Lower lobe of right lung (tissue), 2 donors: Measurements from ENCODE around the gene NBL1. TPM values are rescaled to one million over a fixed set of nuclear protein-coding genes. Genes with fewer than 3 reads are reported as not detected.

Source experiments
- ATAC-seq, 2 donors: fragments of 200-7000 bp; cut with Tn5 transposase; one replicate each; pipeline ENCODE4 v1.9.1; 2020 to 2022; ENCODE audit warnings: mild to moderate bottlenecking in 2 of 2, moderate library complexity in 2 of 2
- DNase-seq: peaks from one replicate; pipeline ENCODE4 v3.0.0-alpha.2; 2020
- H3K27ac ChIP-seq: fragments of 200-600 bp; one replicate; pipeline ENCODE4 v1.8.0; 2022
- H3K27me3 ChIP-seq: fragments of 200-600 bp; one replicate; pipeline ENCODE4 v1.8.0; 2022; ENCODE audit warnings: low read depth
- H3K36me3 ChIP-seq: fragments of 200-600 bp; one replicate; pipeline ENCODE4 v1.8.0; 2022; ENCODE audit warnings: mild to moderate bottlenecking
- H3K4me1 ChIP-seq: fragments of 200-600 bp; one replicate; pipeline ENCODE4 v1.8.0; 2022
- H3K4me3 ChIP-seq: fragments of 200-600 bp; one replicate; pipeline ENCODE4 v1.8.0; 2022; ENCODE audit warnings: mild to moderate bottlenecking
- H3K9me3 ChIP-seq: fragments of 200-600 bp; one replicate; pipeline ENCODE4 v1.8.0; 2022
- CTCF ChIP-seq: fragments of 200-600 bp; IDR thresholded peaks from one replicate; pipeline ENCODE4 v1.8.0; 2022; ENCODE audit warnings: antibody characterized with exemption, mild to moderate bottlenecking
- intact Hi-C: fragments of 100-400 bp; cut with DNase I; formaldehyde crosslinking; loops from one replicate; pipeline ENCODE4 v1.11.0; 2022
- total RNA-seq: library from RNA; stranded (reverse); fragmentation: NEBNext Ultra II Directional; extraction: Animal tissue kit (Norgen Biotek cat#: 25700); gene quantifications from one replicate; pipeline ENCODE4 v1.2.1, GENCODE V29; 2021
- donor health status: DM: no; HTN: yes; CAD: no; lungs with severe emphysema.

Gene NBL1
- total RNA-seq, 1 donor from 2014 or later = 126 TPM

GRCh38 chr1:19644681-19645410 lies 735 bp downstream of the NBL1 start:
- H3K36me3 ChIP-seq = no peaks in the 10 kb centered on the region
- peak overlapping the region; percentile 67 for H3K4me3 ChIP-seq
- intact Hi-C loops = no loop called here
- ATAC-seq (peak; percentile 11 to 40), DNase-seq (no peak)
- peaks cover 37% of the 10 kb centered on the region for H3K4me1 ChIP-seq
- peaks cover 32% of the 10 kb centered on the region for H3K27me3 ChIP-seq
- no peak for TF ChIP-seq CTCF
- H3K27ac ChIP-seq = peak overlapping the region; percentile 87
- no peaks in the 10 kb centered on the region for H3K9me3 ChIP-seq

- no peaks in the 10 kb centered on the region for H3K9me3 ChIP-seq
- intact Hi-C loops = no loop called here
- H3K36me3 ChIP-seq = no peaks in the 10 kb centered on the region
- no peak for TF ChIP-seq CTCF
- H3K4me1 ChIP-seq = peaks cover 38% of the 10 kb centered on the region
- H3K27me3 ChIP-seq = peaks cover 32% of the 10 kb centered on the region
- ATAC-seq (peak in 1 of 2 donors; percentile 1), DNase-seq (no peak)
- H3K27ac ChIP-seq = peak overlapping the region; percentile 87
- H3K4me3 ChIP-seq = peak overlapping the region; percentile 67
These were observed 1.5 kb downstream of the NBL1 start for GRCh38 chr1:19645411-19646251.

GRCh38 chr1:19646377-19647319 lies 2.5 kb downstream of the NBL1 start:
- Histone ChIP-seq H3K27me3 (peaks cover 32% of the 10 kb centered on the region), H3K4me3 (peak overlapping the region; percentile 67), H3K9me3 (no peaks in the 10 kb centered on the region), H3K27ac (peak overlapping the region; percentile 87), H3K36me3 (no peaks in the 10 kb centered on the region), H3K4me1 (peaks cover 44% of the 10 kb centered on the region)
- intact Hi-C loops = no loop called here
- ATAC-seq (peak; percentile 6 to 9), DNase-seq (no peak)
- TF ChIP-seq CTCF = no peak

- no peak for ATAC-seq
- Histone ChIP-seq H3K4me1 (peaks cover 53% of the 10 kb centered on the region), H3K4me3 (peak overlapping the region; percentile 67), H3K9me3 (no peaks in the 10 kb centered on the region), H3K27ac (peak overlapping the region; percentile 62), H3K36me3 (no peaks in the 10 kb centered on the region), H3K27me3 (peaks cover 27% of the 10 kb centered on the region)
- DNase-seq = no peak
- intact Hi-C loops = no loop called here
- no peak for TF ChIP-seq CTCF
These were observed 3.5 kb downstream of the NBL1 start for GRCh38 chr1:19647643-19648042.

GRCh38 chr1:19648239-19648638 lies 4.1 kb downstream of the NBL1 start:
- Histone ChIP-seq H3K27me3 (peaks cover 21% of the 10 kb centered on the region), H3K27ac (peak overlapping the region; percentile 62), H3K4me1 (peaks cover 48% of the 10 kb centered on the region), H3K4me3 (peak overlapping the region; percentile 33), H3K9me3 (no peaks in the 10 kb centered on the region), H3K36me3 (no peaks in the 10 kb centered on the region)
- intact Hi-C loops = no loop called here
- DNase-seq (no peak), ATAC-seq (no peak)
- no peak for TF ChIP-seq CTCF
